ENCODE data around the gene CLN5. TPM values are rescaled to one million over a fixed set of nuclear protein-coding genes. Genes with fewer than 3 reads are reported as not detected.

The CLN5 gene
- total and polyA plus RNA-seq, 2 experiments from 2014 or later: 6.5 to 9.5 TPM

GRCh38 chr13:77040076-77040475 is 48.2 kb downstream of the CLN5 start:
- Histone ChIP-seq H3F3A (replicated peaks; ENCODE audit: low read depth) (no peaks in the 10 kb centered on the region), H3K79me2 (replicated peaks; ENCODE audit: insufficient read depth) (no peaks in the 10 kb centered on the region), H3K27ac (ENCODE audit: low read depth) (no peak overlapping the region), H3K27me3 (ENCODE audit: insufficient read depth) (no peaks in the 10 kb centered on the region), H3K36me3 (ENCODE audit: insufficient read depth) (no peaks in the 10 kb centered on the region; the same call in 1 of the 2 replicates), H3K4me1 (ENCODE audit: insufficient read depth) (no peaks in the 10 kb centered on the region), H3K4me2 (no peak overlapping the region), H3K9me2 (ENCODE audit: insufficient read depth) (peaks cover 3% of the 10 kb centered on the region; the same call in 1 of the 2 replicates), H4K20me1 (replicated peaks; ENCODE audit: insufficient read depth) (no peaks in the 10 kb centered on the region), H3K4me3 (no peak overlapping the region), H2AFZ (no peak overlapping the region)
- no peak overlapping the region for H3K4me3 Mint-ChIP-seq
- no peaks in the 10 kb centered on the region for H3K36me3 Mint-ChIP-seq (ENCODE audit: low read depth)
- DNase-seq (ENCODE audit: low spot score): no peak
- no peaks in the 10 kb centered on the region for H3K4me1 Mint-ChIP-seq
- no peaks in the 10 kb centered on the region for H3K27me3 Mint-ChIP-seq (ENCODE audit: insufficient read depth, low read depth, poor library complexity)
- ATAC-seq: no peak
- H3K9me3 Mint-ChIP-seq: no peaks in the 10 kb centered on the region
- no peak for TF ChIP-seq NANOG (IDR thresholded peaks at IDR 0.05; ENCODE audit: borderline replicate concordance)
- TF ChIP-seq CREB1 (CRISPR knock-in tag; IDR thresholded peaks at IDR 0.05; ENCODE audit: low read depth): no peak
- no peak for TF ChIP-seq REST (IDR thresholded peaks at IDR 0.05; ENCODE audit: unreplicated experiment)
- TF ChIP-seq ZNF114 (CRISPR knock-in tag; IDR thresholded peaks at IDR 0.05): no peak
- TF ChIP-seq STAT1 (IDR thresholded peaks at IDR 0.05; ENCODE audit: unreplicated experiment): no peak
- no peak for TF ChIP-seq ZNF331 (CRISPR knock-in tag; IDR thresholded peaks at IDR 0.05; ENCODE audit: low read depth)
- no peak for TF ChIP-seq JUNB (IDR thresholded peaks at IDR 0.05; ENCODE audit: unreplicated experiment)
- TF ChIP-seq ETS1 (IDR thresholded peaks at IDR 0.05): no peak
- TF ChIP-seq EZH2 (IDR thresholded peaks at IDR 0.05; ENCODE audit: low read depth, unreplicated experiment): no peak
- TF ChIP-seq, protein P1, sequence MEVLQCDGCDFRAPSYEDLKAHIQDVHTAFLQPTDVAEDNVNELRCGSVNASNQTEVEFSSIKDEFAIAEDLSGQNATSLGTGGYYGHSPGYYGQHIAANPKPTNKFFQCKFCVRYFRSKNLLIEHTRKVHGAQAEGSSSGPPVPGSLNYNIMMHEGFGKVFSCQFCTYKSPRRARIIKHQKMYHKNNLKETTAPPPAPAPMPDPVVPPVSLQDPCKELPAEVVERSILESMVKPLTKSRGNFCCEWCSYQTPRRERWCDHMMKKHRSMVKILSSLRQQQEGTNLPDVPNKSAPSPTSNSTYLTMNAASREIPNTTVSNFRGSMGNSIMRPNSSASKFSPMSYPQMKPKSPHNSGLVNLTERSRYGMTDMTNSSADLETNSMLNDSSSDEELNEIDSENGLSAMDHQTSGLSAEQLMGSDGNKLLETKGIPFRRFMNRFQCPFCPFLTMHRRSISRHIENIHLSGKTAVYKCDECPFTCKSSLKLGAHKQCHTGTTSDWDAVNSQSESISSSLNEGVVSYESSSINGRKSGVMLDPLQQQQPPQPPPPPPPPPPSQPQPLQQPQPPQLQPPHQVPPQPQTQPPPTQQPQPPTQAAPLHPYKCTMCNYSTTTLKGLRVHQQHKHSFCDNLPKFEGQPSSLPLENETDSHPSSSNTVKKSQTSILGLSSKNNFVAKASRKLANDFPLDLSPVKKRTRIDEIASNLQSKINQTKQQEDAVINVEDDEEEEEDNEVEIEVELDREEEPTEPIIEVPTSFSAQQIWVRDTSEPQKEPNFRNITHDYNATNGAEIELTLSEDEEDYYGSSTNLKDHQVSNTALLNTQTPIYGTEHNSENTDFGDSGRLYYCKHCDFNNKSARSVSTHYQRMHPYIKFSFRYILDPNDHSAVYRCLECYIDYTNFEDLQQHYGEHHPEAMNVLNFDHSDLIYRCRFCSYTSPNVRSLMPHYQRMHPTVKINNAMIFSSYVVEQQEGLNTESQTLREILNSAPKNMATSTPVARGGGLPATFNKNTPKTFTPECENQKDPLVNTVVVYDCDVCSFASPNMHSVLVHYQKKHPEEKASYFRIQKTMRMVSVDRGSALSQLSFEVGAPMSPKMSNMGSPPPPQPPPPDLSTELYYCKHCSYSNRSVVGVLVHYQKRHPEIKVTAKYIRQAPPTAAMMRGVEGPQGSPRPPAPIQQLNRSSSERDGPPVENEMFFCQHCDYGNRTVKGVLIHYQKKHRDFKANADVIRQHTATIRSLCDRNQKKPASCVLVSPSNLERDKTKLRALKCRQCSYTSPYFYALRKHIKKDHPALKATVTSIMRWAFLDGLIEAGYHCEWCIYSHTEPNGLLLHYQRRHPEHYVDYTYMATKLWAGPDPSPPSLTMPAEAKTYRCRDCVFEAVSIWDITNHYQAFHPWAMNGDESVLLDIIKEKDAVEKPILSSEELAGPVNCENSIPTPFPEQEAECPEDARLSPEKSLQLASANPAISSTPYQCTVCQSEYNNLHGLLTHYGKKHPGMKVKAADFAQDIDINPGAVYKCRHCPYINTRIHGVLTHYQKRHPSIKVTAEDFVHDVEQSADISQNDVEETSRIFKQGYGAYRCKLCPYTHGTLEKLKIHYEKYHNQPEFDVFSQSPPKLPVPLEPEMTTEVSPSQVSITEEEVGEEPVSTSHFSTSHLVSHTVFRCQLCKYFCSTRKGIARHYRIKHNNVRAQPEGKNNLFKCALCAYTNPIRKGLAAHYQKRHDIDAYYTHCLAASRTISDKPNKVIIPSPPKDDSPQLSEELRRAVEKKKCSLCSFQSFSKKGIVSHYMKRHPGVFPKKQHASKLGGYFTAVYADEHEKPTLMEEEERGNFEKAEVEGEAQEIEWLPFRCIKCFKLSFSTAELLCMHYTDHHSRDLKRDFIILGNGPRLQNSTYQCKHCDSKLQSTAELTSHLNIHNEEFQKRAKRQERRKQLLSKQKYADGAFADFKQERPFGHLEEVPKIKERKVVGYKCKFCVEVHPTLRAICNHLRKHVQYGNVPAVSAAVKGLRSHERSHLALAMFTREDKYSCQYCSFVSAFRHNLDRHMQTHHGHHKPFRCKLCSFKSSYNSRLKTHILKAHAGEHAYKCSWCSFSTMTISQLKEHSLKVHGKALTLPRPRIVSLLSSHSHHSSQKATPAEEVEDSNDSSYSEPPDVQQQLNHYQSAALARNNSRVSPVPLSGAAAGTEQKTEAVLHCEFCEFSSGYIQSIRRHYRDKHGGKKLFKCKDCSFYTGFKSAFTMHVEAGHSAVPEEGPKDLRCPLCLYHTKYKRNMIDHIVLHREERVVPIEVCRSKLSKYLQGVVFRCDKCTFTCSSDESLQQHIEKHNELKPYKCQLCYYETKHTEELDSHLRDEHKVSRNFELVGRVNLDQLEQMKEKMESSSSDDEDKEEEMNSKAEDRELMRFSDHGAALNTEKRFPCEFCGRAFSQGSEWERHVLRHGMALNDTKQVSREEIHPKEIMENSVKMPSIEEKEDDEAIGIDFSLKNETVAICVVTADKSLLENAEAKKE (CRISPR knock-in tag; IDR thresholded peaks at IDR 0.05): no peak
- no peak for TF ChIP-seq CTCF (conservative IDR thresholded peaks at IDR 0.05; ENCODE audit: low read depth in 2 of 2)
- TF ChIP-seq POLR2AphosphoS5 (IDR thresholded peaks at IDR 0.05; ENCODE audit: low read depth): no peak
- no peak overlapping the region for H3K27ac Mint-ChIP-seq

Measured in GM23338 (cell line).